CD14-positive monocyte (primary cell): ENCODE measurements around the gene RABL6. TPM values are rescaled to one million over a fixed set of nuclear protein-coding genes. Genes with fewer than 3 reads are reported as not detected.

ENCODE experiments used
- DNase-seq, 3 donors: peaks; one replicate each; pipeline ENCODE4 v3.0.0-alpha.2; 2011 to 2022
- H2AFZ ChIP-seq: 2 replicates; pipeline ENCODE4 v1.6.0; 2012; ENCODE audit warnings: mild to moderate bottlenecking, low read depth, low read length, inconsistent platforms; ENCODE audit not compliant: insufficient read depth, poor library complexity, severe bottlenecking
- H3K27ac ChIP-seq, 2 donors: 1 replicate in 1 of 2; 2 replicates in 1 of 2; pipeline ENCODE4 v1.5.1; 2012 to 2013; ENCODE audit warnings: low read length in 2 of 2, control low read depth in 1 of 2, inconsistent platforms in 1 of 2, low read depth in 1 of 2, mild to moderate bottlenecking in 1 of 2
- H3K27me3 ChIP-seq, 2 donors: one replicate each; pipeline versions ENCODE4 v1.6.0 to v1.6.1; 2011 to 2013; ENCODE audit warnings: low read length in 2 of 2; ENCODE audit not compliant: control insufficient read depth in 2 of 2, insufficient read depth in 2 of 2
- H3K36me3 ChIP-seq, 2 donors: replicated peaks in 1 of 2; 1 replicate in 1 of 2; 2 replicates in 1 of 2; pipeline versions ENCODE4 v1.5.1 to v1.6.1; 2012 to 2013; ENCODE audit warnings: low read length in 2 of 2, control low read depth in 1 of 2, inconsistent platforms in 1 of 2, mild to moderate bottlenecking in 1 of 2; ENCODE audit not compliant: insufficient read depth in 2 of 2, control insufficient read depth in 1 of 2
- H3K4me1 ChIP-seq, 2 donors: 1 replicate in 1 of 2; 2 replicates in 1 of 2; pipeline versions ENCODE4 v1.5.1 to v1.6.1; 2012 to 2013; ENCODE audit warnings: low read length in 2 of 2, control low read depth in 1 of 2, inconsistent platforms in 1 of 2, mild to moderate bottlenecking in 1 of 2, moderate library complexity in 1 of 2; ENCODE audit not compliant: insufficient read depth in 2 of 2, control insufficient read depth in 1 of 2
- H3K4me2 ChIP-seq: replicated peaks from 2 replicates; pipeline ENCODE3; 2012; ENCODE audit warnings: low read length, moderate library complexity, mild to moderate bottlenecking; ENCODE audit not compliant: poor library complexity, severe bottlenecking; ENCODE audit errors: extremely low read depth
- H3K4me3 ChIP-seq, 3 experiments: fragments of 200-600 bp in 1 of 3; sonication (generic) in 1 of 3; replicated peaks in 1 of 3; 1 replicate in 2 of 3; 2 replicates in 1 of 3; pipeline ENCODE4 v1.5.1; 2011 to 2013; ENCODE audit warnings: low read length in 3 of 3, mild to moderate bottlenecking in 3 of 3, control low read depth in 2 of 3, low read depth in 2 of 3, inconsistent platforms in 1 of 3, moderate library complexity in 1 of 3
- H3K79me2 ChIP-seq: 2 replicates; pipeline ENCODE4 v1.6.0; 2012; ENCODE audit warnings: mild to moderate bottlenecking, control low read depth, inconsistent platforms, low read length, moderate library complexity; ENCODE audit not compliant: insufficient read depth
- H3K9ac ChIP-seq: 2 replicates; pipeline ENCODE4 v1.6.0; 2017; ENCODE audit warnings: low read length, mild to moderate bottlenecking; ENCODE audit not compliant: insufficient read depth, poor library complexity, severe bottlenecking
- H3K9me3 ChIP-seq, 2 donors: replicated peaks in 1 of 2; 1 replicate in 1 of 2; 2 replicates in 1 of 2; pipeline versions ENCODE4 v1.5.1 to v1.6.1; 2012 to 2013; ENCODE audit warnings: low read length in 2 of 2, control low read depth in 1 of 2; ENCODE audit not compliant: control insufficient read depth in 1 of 2, insufficient read depth in 1 of 2
- H4K20me1 ChIP-seq: 2 replicates; pipeline ENCODE4 v1.6.0; 2012; ENCODE audit warnings: mild to moderate bottlenecking, low read length, control low read depth, moderate library complexity; ENCODE audit not compliant: insufficient read depth
- H3K27ac Mint-ChIP-seq, 7 donors: one replicate each; pipeline ENCODE4 v1.8.0; 2020; ENCODE audit warnings: mild to moderate bottlenecking in 7 of 7, mixed read lengths in 7 of 7, moderate library complexity in 6 of 7, inconsistent platforms in 2 of 7
- H3K27me3 Mint-ChIP-seq, 3 donors: one replicate each; pipeline ENCODE4 v1.8.0; 2021 to 2022; ENCODE audit warnings: low read depth in 3 of 3, mild to moderate bottlenecking in 3 of 3, mixed read lengths in 3 of 3, moderate library complexity in 3 of 3, inconsistent platforms in 1 of 3
- H3K36me3 Mint-ChIP-seq, 2 donors: one replicate each; pipeline ENCODE4 v1.8.0; 2020; ENCODE audit warnings: mixed read lengths in 2 of 2, inconsistent platforms in 1 of 2, mild to moderate bottlenecking in 1 of 2
- H3K4me1 Mint-ChIP-seq: one replicate; pipeline ENCODE4 v1.8.0; 2020; ENCODE audit warnings: mild to moderate bottlenecking, mixed read lengths
- H3K4me3 Mint-ChIP-seq, 2 donors: one replicate each; pipeline ENCODE4 v1.8.0; 2020; ENCODE audit warnings: mild to moderate bottlenecking in 2 of 2, mixed read lengths in 2 of 2, moderate library complexity in 1 of 2
- H3K9me3 Mint-ChIP-seq, 7 donors: one replicate each; pipeline ENCODE4 v1.8.0; 2020 to 2022; ENCODE audit warnings: mixed read lengths in 7 of 7, mild to moderate bottlenecking in 6 of 7, moderate library complexity in 6 of 7, inconsistent platforms in 2 of 7
- WGBS: methylation state at CpG from one replicate; pipeline ENCODE4 v1.1.5; 2013; ENCODE audit warnings: missing lambda C conversion rate; ENCODE audit not compliant: insufficient coverage; 5-methylcytosine and 5-hydroxymethylcytosine counted together
- intact Hi-C, 2 donors: fragments of 100-400 bp; cut with micrococcal nuclease; formaldehyde crosslinking; loops; one replicate each; pipeline versions ENCODE4 v1.15.0 to v1.15.1; 2023
- polyA plus RNA-seq, 3 donors: library from polyadenylated mRNA; depleted of rRNA in 1 of 3; unstranded in 2 of 3; stranded (reverse) in 1 of 3; fragments of 300-500 nt in 2 of 3; fragments of >200 nt in 1 of 3; fragmentation: Illumina TruSeq in 2 of 3; gene quantifications; 1 replicate in 2 of 3; 2 replicates in 1 of 3; pipeline ENCODE4 v1.2.3, GENCODE V29; 2012 to 2021
- TF ChIP-seq, protein P1 (sequence below): fragments of 200-600 bp; IDR thresholded peaks from one replicate; pipeline ENCODE4 v1.8.0; 2022; ENCODE audit warnings: antibody characterized with exemption, mild to moderate bottlenecking

Gene RABL6
- polyA plus RNA-seq, 3 donors, result 6.7 to 30.9 (median 8.1) TPM

DNA sequence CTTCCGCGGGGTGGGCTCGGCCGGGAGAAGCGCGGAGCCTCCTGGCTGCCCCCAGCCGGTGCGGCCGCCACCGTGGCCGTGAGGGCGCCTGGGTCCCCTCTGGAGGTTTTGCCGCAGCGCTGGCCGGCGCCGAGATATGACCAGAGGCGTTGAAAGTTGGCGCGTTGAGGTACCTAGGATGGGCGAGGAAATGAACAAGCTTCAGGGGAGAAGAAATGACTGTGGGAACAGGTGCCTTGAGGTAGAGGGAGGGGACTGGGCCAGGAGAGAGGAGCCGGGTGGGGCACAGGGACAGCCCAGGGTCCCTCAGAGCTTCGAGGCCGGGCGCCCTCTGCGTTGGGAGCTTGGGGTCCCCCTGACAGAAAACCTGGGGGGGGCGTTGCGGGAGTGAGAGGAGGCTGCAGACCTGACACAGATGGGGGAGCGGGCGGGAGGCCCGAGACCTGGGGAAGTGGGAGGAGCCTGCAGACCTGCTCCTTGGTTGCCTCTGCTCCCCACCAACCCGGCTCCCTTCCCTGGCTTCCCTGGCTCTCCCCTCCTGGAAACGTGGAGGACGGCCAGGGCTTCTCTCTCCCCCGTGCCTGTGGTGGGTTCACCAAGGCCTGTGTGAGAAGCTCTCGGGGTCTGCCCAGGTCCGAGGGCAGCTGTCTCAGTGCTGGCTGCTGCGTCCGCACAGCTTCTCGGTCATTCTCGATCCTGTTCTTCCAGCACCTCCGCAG is 14.2 kb downstream of the RABL6 start:
- Histone ChIP-seq H3K4me2 (peak overlapping the region; percentile 67), H4K20me1 (peaks cover 54% of the 10 kb centered on the region), H3K36me3 (peaks cover 27 to 48% of the 10 kb centered on the region in 2 donors), H3K4me3 (peak overlapping the region in 1 of 3 experiments; percentile 60), H3K79me2 (peaks cover 5% of the 10 kb centered on the region), H3K27me3 (peaks cover 0 to 7% of the 10 kb centered on the region in 2 donors), H3K9me3 (no peaks in the 10 kb centered on the region), H3K27ac (no peak overlapping the region), H2AFZ (no peak overlapping the region), H3K9ac (peak overlapping the region; percentile 43), H3K4me1 (peaks cover 6 to 15% of the 10 kb centered on the region in 2 donors)
- no peak overlapping the region for H3K27ac Mint-ChIP-seq
- H3K4me3 Mint-ChIP-seq, result peak overlapping the region in 1 of 2 donors; percentile 64
- intact Hi-C loops, result no loop called here
- DNase-seq, result no peak
- H3K4me1 Mint-ChIP-seq, result peaks cover 9% of the 10 kb centered on the region
- H3K27me3 Mint-ChIP-seq, result peaks cover 8 to 11% (median 10%) of the 10 kb centered on the region in 3 donors
- H3K36me3 Mint-ChIP-seq, result peaks cover 43 to 67% of the 10 kb centered on the region in 2 donors
- 76% methylated on average over 31 of the region's 42 CpGs for WGBS
- TF ChIP-seq, protein P1, sequence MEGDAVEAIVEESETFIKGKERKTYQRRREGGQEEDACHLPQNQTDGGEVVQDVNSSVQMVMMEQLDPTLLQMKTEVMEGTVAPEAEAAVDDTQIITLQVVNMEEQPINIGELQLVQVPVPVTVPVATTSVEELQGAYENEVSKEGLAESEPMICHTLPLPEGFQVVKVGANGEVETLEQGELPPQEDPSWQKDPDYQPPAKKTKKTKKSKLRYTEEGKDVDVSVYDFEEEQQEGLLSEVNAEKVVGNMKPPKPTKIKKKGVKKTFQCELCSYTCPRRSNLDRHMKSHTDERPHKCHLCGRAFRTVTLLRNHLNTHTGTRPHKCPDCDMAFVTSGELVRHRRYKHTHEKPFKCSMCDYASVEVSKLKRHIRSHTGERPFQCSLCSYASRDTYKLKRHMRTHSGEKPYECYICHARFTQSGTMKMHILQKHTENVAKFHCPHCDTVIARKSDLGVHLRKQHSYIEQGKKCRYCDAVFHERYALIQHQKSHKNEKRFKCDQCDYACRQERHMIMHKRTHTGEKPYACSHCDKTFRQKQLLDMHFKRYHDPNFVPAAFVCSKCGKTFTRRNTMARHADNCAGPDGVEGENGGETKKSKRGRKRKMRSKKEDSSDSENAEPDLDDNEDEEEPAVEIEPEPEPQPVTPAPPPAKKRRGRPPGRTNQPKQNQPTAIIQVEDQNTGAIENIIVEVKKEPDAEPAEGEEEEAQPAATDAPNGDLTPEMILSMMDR, result no peak
- H3K9me3 Mint-ChIP-seq, result peaks cover 0 to 2% (median 0%) of the 10 kb centered on the region in 7 donors

DNA sequence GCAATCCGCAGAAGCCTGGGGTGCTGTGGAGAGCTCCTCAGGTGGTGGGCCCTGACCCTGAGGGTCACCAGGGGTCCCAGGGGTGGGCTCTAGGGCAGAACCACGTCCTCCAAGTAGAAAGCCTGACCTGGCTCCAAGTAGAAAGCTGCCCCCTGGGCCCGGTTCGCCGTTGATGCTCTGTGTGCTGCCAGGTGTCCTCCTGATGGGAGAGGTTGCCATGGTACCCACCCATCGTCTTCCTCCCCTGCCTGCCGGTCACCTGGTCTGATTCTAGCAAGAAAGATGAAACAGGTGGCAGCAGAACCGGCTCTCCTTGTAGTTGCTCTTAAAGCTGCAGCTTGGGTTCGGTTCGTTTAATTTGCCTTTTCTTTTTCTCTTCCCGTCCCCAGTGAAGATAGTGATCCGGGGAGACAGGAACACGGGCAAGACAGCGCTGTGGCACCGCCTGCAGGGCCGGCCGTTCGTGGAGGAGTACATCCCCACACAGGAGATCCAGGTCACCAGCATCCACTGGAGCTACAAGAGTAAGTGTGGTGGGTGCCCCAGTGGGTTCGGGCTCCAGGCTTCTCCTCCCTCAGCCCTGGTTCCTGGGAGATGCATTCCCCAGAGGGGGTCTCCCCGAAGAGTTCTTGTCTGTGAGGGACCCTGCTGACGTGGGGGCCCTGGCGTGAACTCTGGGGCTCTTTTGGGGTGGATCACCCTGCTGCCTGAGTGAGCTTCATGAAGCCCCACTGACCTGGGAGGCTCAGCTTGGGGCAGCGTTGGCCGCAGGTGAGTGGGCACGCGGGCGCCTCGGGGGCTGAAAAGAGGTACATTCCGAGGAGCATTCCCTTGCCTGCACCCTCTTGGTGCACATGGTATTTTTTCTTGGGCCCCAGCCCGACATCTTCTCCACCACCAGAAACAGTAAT is 15.6 kb downstream of the RABL6 start:
- Mint-ChIP-seq H3K27ac (no peak overlapping the region), H3K4me3 (no peak overlapping the region), H3K4me1 (peaks cover 9% of the 10 kb centered on the region), H3K36me3 (peaks cover 36 to 66% of the 10 kb centered on the region in 2 donors), H3K27me3 (peaks cover 8 to 11% (median 10%) of the 10 kb centered on the region in 3 donors), H3K9me3 (peaks cover 0 to 2% (median 0%) of the 10 kb centered on the region in 7 donors)
- peaks cover 6 to 15% of the 10 kb centered on the region in 2 donors for H3K4me1 ChIP-seq
- no peak overlapping the region for H3K9ac ChIP-seq
- peaks cover 50% of the 10 kb centered on the region for H4K20me1 ChIP-seq
- H3K79me2 ChIP-seq, result peaks cover 3% of the 10 kb centered on the region
- no peak overlapping the region for H2AFZ ChIP-seq
- H3K27ac ChIP-seq, result no peak overlapping the region
- DNase-seq, result no peak
- intact Hi-C loops, result no loop called here
- H3K9me3 ChIP-seq, result no peaks in the 10 kb centered on the region
- WGBS, result 98% methylated on average over 20 of the region's 30 CpGs
- no peak overlapping the region for H3K4me2 ChIP-seq
- H3K27me3 ChIP-seq, result peaks cover 0 to 7% of the 10 kb centered on the region in 2 donors
- TF ChIP-seq, protein P1, result no peak
- peaks cover 40 to 54% of the 10 kb centered on the region in 2 donors for H3K36me3 ChIP-seq
- no peak overlapping the region for H3K4me3 ChIP-seq
